OCI-LY7 (cell line): Measurements from ENCODE around the gene COPS9. TPM values are rescaled to one million over a fixed set of nuclear protein-coding genes. Genes with fewer than 3 reads are reported as not detected.

Experiments used
- BruUV-seq: library from RNA; stranded (reverse); fragments of 400-500 nt; replicated peaks from 2 replicates; lab custom pipeline; 2021; lab: Mats Ljungman, UMichigan
- CTCF ChIA-PET: fragments of 300-600 bp; sonication (Branson Sonifier 250); formaldehyde crosslinking; loops from one replicate; lab custom pipeline; 2022; ENCODE audit warnings: antibody characterized with exemption; ENCODE audit not compliant: unreplicated experiment; lab: Charles Lee
- POLR2A ChIA-PET: fragments of 300-600 bp; sonication (Branson Sonifier 250); formaldehyde crosslinking; loops from one replicate; lab custom pipeline; 2022; ENCODE audit warnings: antibody characterized with exemption; lab: Charles Lee
- DNase-seq: peaks from one replicate; pipeline ENCODE4 v3.0.0-alpha.2; 2015; ENCODE audit warnings: low spot score
- H2AFZ ChIP-seq: fragments of 200-600 bp; sonication (generic), shearing (Covaris generic); 2 replicates; pipeline ENCODE4 v1.6.1; 2014; ENCODE audit warnings: mild to moderate bottlenecking, antibody characterized with exemption, low read length, moderate library complexity
- H3K27ac ChIP-seq: fragments of 200-600 bp; sonication (generic); 2 replicates; pipeline ENCODE4 v1.5.1; 2014; ENCODE audit warnings: mixed run types, low read depth, mild to moderate bottlenecking, moderate library complexity, low read length, inconsistent platforms; ENCODE audit not compliant: poor library complexity, severe bottlenecking
- H3K36me3 ChIP-seq: fragments of 200-600 bp; sonication (generic); 2 replicates; pipeline ENCODE4 v1.6.1; 2014; ENCODE audit warnings: mild to moderate bottlenecking, antibody characterized with exemption, low read length, moderate library complexity, mixed read lengths; ENCODE audit not compliant: insufficient read depth
- H3K4me1 ChIP-seq: fragments of 200-600 bp; sonication (generic); 2 replicates; pipeline ENCODE4 v1.5.1; 2014; ENCODE audit warnings: mild to moderate bottlenecking, low read length; ENCODE audit not compliant: insufficient read depth, poor library complexity, severe bottlenecking
- H3K4me2 ChIP-seq: fragments of 200-600 bp; sonication (generic); 2 replicates; pipeline ENCODE4 v1.6.1; 2014; ENCODE audit warnings: mild to moderate bottlenecking, low read length
- H3K4me3 ChIP-seq: fragments of 200-600 bp; sonication (generic); 2 replicates; pipeline ENCODE4 v1.5.1; 2014; ENCODE audit warnings: mild to moderate bottlenecking, low read depth, low read length; ENCODE audit not compliant: poor library complexity, severe bottlenecking
- H3K79me2 ChIP-seq: fragments of 200-600 bp; sonication (generic); 2 replicates; pipeline ENCODE4 v1.6.1; 2016; ENCODE audit warnings: low read depth, mild to moderate bottlenecking, low read length, moderate library complexity, mixed read lengths; ENCODE audit not compliant: insufficient read depth
- H3K9me2 ChIP-seq: fragments of 200-600 bp; sonication (generic); 2 replicates; pipeline ENCODE4 v1.6.1; 2016; ENCODE audit warnings: mild to moderate bottlenecking, low read length, mixed read lengths; ENCODE audit not compliant: insufficient read depth
- H3K9me3 ChIP-seq: fragments of 200-600 bp; sonication (generic); 2 replicates; pipeline ENCODE4 v1.6.1; 2014; ENCODE audit warnings: mild to moderate bottlenecking, mixed run types, low read length, mixed read lengths
- H4K20me1 ChIP-seq: fragments of 200-600 bp; sonication (generic); 2 replicates; pipeline ENCODE4 v1.6.1; 2014; ENCODE audit warnings: mild to moderate bottlenecking, antibody characterized with exemption, low read length, moderate library complexity, mixed read lengths; ENCODE audit not compliant: insufficient read depth
- EZH2phosphoT487 ChIP-seq: fragments of 200-600 bp; sonication (generic); IDR thresholded peaks from 2 replicates; pipeline ENCODE4 v1.6.1; 2018; ENCODE audit warnings: low read depth, borderline replicate concordance, mild to moderate bottlenecking, mixed run types, antibody characterized with exemption, low read length, moderate library complexity, mixed read lengths
- intact Hi-C: fragments of 100-400 bp; cut with micrococcal nuclease; formaldehyde crosslinking; loops from one replicate; pipeline ENCODE4 v1.10.0; 2022; ENCODE audit not compliant: unreplicated experiment
- total RNA-seq, 2 experiments: library from RNA; depleted of rRNA in 1 of 2; stranded (reverse); fragments of >200 nt in 1 of 2; shearing (Covaris generic) in 1 of 2; gene quantifications; 2 replicates each; pipeline ENCODE4 v1.2.3, GENCODE V29; 2014 to 2022
- TF ChIP-seq, protein P1 (sequence below): fragments of 200-600 bp; sonication (generic); conservative IDR thresholded peaks from 2 replicates; pipeline ENCODE4 v1.5.1; 2014; ENCODE audit warnings: mild to moderate bottlenecking, antibody characterized with exemption, low read length, moderate library complexity, mixed read lengths

Gene COPS9
- total RNA-seq, 2 experiments from 2014 or later: 106 to 159 TPM

DNA sequence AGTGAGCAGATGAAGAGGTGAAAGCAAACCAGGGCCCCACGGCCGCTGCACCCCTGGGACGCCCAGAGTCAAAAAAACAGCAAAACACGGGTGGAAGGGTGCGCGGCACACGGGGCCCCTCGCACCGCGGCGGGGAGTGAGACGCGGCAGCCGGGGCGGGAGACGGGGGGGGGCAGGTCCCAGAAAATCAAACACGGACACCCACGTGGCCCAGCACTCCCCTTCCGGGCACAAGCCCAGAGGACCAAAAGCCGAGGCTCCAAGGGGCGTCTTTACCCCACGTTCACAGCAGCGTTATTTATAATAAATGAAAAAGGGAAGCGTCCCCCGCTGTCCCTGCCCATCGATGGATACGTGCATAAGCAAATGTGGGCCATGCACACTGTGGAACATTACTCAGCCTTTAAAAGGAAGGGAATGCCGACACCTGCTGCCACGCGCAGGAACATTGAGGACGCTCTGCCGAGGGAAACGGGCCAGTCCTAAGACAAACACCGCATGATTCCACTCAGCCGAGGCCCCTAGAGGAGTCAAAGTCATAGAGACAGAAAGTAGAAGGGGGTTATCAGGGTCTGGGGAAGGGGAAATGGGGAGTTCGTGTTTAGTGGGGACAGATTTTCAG lies 677 bp upstream of the COPS9 start:
- H3K4me2 ChIP-seq: peak overlapping the region; percentile 99
- BruUV-seq: no TSS peak
- CTCF ChIA-PET: no interaction called here
- H3K4me3 ChIP-seq: peak overlapping the region; percentile 89
- H3K36me3 ChIP-seq: peaks cover 23% of the 10 kb centered on the region; the same call in 1 of the 2 replicates
- intact Hi-C loops: loop anchor here (2.0 kb wide), 1 partner anchor 112 kb away; the partner anchor contains the start of gene NDUFA10
- H3K9me3 ChIP-seq: no peaks in the 10 kb centered on the region
- H3K4me1 ChIP-seq: peaks cover 17% of the 10 kb centered on the region
- H2AFZ ChIP-seq: peak overlapping the region; percentile 94
- POLR2A ChIA-PET: no interaction called here
- no peaks in the 10 kb centered on the region for H3K9me2 ChIP-seq
- TF ChIP-seq, protein P1, sequence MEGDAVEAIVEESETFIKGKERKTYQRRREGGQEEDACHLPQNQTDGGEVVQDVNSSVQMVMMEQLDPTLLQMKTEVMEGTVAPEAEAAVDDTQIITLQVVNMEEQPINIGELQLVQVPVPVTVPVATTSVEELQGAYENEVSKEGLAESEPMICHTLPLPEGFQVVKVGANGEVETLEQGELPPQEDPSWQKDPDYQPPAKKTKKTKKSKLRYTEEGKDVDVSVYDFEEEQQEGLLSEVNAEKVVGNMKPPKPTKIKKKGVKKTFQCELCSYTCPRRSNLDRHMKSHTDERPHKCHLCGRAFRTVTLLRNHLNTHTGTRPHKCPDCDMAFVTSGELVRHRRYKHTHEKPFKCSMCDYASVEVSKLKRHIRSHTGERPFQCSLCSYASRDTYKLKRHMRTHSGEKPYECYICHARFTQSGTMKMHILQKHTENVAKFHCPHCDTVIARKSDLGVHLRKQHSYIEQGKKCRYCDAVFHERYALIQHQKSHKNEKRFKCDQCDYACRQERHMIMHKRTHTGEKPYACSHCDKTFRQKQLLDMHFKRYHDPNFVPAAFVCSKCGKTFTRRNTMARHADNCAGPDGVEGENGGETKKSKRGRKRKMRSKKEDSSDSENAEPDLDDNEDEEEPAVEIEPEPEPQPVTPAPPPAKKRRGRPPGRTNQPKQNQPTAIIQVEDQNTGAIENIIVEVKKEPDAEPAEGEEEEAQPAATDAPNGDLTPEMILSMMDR: no peak
- TF ChIP-seq EZH2phosphoT487: no peak
- peaks cover 20% of the 10 kb centered on the region for H3K79me2 ChIP-seq
- H3K27ac ChIP-seq: no peak overlapping the region
- no peak for DNase-seq
- H4K20me1 ChIP-seq: peaks cover 6% of the 10 kb centered on the region

GRCh38 chr2:240135706-240136012 lies 446 bp downstream of the COPS9 start:
- intact Hi-C loops: loop anchor here (2.0 kb wide), 1 partner anchor 111 kb away; the partner anchor contains the start of gene NDUFA10
- no peak for TF ChIP-seq EZH2phosphoT487
- Histone ChIP-seq H3K9me3 (no peaks in the 10 kb centered on the region), H3K4me1 (peaks cover 17% of the 10 kb centered on the region), H2AFZ (peak overlapping the region; percentile 94; the same call in 1 of the 2 replicates), H3K4me3 (peak overlapping the region; percentile 89), H3K79me2 (peaks cover 20% of the 10 kb centered on the region), H3K27ac (no peak overlapping the region), H3K9me2 (no peaks in the 10 kb centered on the region), H3K4me2 (peak overlapping the region; percentile 99), H4K20me1 (peaks cover 6% of the 10 kb centered on the region), H3K36me3 (peaks cover 34% of the 10 kb centered on the region)
- no peak for DNase-seq
- BruUV-seq: no TSS peak
- ChIA-PET CTCF (no interaction called here), POLR2A (no interaction called here)

DNA sequence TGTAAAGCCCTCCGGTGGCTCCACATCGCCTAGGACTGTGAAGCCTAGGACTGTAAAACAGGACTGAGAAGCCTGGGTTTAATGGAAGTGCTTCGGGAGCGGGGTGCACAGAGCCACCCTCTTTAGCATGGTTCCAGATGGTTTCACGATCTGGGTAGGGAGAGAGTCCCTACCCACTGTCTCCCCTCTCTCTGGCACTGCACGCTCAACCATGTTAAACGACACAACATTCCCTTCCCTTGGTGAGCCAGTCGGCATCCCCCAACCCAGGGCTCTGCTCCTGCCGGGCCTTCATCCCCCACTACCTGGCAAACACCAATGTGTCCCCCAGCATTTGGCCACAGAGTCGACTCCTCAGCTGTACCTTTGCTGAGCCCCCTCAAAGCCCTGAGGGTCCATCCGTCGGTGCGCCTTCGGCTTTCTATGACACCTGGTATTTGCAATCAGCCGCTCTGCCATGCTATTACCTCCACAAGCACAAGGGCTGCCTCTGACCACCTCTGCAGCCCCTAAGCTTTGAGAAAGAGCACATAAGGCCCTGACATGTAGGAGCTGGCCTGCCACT lies 1.1 kb downstream of the COPS9 start:
- H3K27ac ChIP-seq: no peak overlapping the region
- POLR2A ChIA-PET: no interaction called here
- no peaks in the 10 kb centered on the region for H3K9me3 ChIP-seq
- H3K79me2 ChIP-seq: peaks cover 20% of the 10 kb centered on the region
- H2AFZ ChIP-seq: no peak overlapping the region
- CTCF ChIA-PET: no interaction called here
- peaks cover 6% of the 10 kb centered on the region for H4K20me1 ChIP-seq
- H3K4me1 ChIP-seq: peaks cover 17% of the 10 kb centered on the region
- intact Hi-C loops: no loop called here
- peak overlapping the region; percentile 89 for H3K4me3 ChIP-seq
- H3K36me3 ChIP-seq: peaks cover 40% of the 10 kb centered on the region
- BruUV-seq: TSS peak; percentile 37
- TF ChIP-seq, protein P1: no peak
- TF ChIP-seq EZH2phosphoT487: no peak
- H3K4me2 ChIP-seq: peak overlapping the region; percentile 99
- no peak for DNase-seq
- no peaks in the 10 kb centered on the region for H3K9me2 ChIP-seq
